Urinary bladder (tissue), 4 donors: ENCODE measurements around the gene INPP4B. TPM values are rescaled to one million over a fixed set of nuclear protein-coding genes. Genes with fewer than 3 reads are reported as not detected.
A peak's percentile ranks its signal among the peaks of the same experiment; 100 is the strongest.

ENCODE experiments used
- DNase-seq: peaks from one replicate; pipeline ENCODE4 v3.0.0-alpha.2; 2015; ENCODE audit errors: extremely low spot score
- H3K27ac ChIP-seq: one replicate; pipeline ENCODE4 v1.5.1; 2013; ENCODE audit warnings: low read depth, mild to moderate bottlenecking, moderate library complexity
- H3K36me3 ChIP-seq: one replicate; pipeline ENCODE4 v1.6.1; 2013; ENCODE audit warnings: mild to moderate bottlenecking, moderate library complexity; ENCODE audit not compliant: insufficient read depth
- H3K4me1 ChIP-seq: one replicate; pipeline ENCODE4 v1.6.1; 2013; ENCODE audit warnings: mild to moderate bottlenecking, moderate library complexity; ENCODE audit not compliant: insufficient read depth
- H3K4me3 ChIP-seq: one replicate; pipeline ENCODE4 v1.5.1; 2013; ENCODE audit warnings: low read depth, low read length
- WGBS: extraction: QIAGEN DNeasy Blood & Tissue Kit; methylation state at CpG from one replicate; pipeline ENCODE4 v1.1.7; 2013; 5-methylcytosine and 5-hydroxymethylcytosine counted together
- polyA plus RNA-seq: library from polyadenylated mRNA; stranded (reverse); fragments of 200-250 nt; gene quantifications from one replicate; pipeline ENCODE4 v1.2.3, GENCODE V29; 2013
- total RNA-seq: library from RNA; depleted of rRNA; stranded (reverse); fragments of >200 nt; gene quantifications from one replicate; pipeline ENCODE4 v1.2.3, GENCODE V29; 2014
- donor health status: healthy with polysubstance abuse.
- donor health status: healthy.

Gene INPP4B
- total and polyA plus RNA-seq, 2 donors, result 4.7 to 53.9 TPM

- Histone ChIP-seq H3K36me3 (no peaks in the 10 kb centered on the region), H3K4me3 (no peak overlapping the region), H3K27ac (no peak overlapping the region), H3K4me1 (no peaks in the 10 kb centered on the region)
- no peak for DNase-seq
- WGBS, result 55% methylated on average over 2 of the region's 2 CpGs
These were observed 553.9 kb downstream of the INPP4B start for GRCh38 chr4:142292231-142292630.

GRCh38 chr4:142291299-142292050, 554.6 kb downstream of the INPP4B start:
- Histone ChIP-seq H3K4me1 (no peaks in the 10 kb centered on the region), H3K27ac (no peak overlapping the region), H3K36me3 (no peaks in the 10 kb centered on the region), H3K4me3 (no peak overlapping the region)
- WGBS, result 76% methylated on average over 5 of the region's 5 CpGs
- DNase-seq, result no peak

GRCh38 chr4:142287371-142287770, 558.7 kb downstream of the INPP4B start:
- WGBS, result 93% methylated on average over 8 of the region's 8 CpGs
- Histone ChIP-seq H3K4me3 (no peak overlapping the region), H3K36me3 (no peaks in the 10 kb centered on the region), H3K4me1 (no peaks in the 10 kb centered on the region), H3K27ac (no peak overlapping the region)
- DNase-seq, result no peak

- Histone ChIP-seq H3K36me3 (no peaks in the 10 kb centered on the region), H3K27ac (no peak overlapping the region), H3K4me1 (no peaks in the 10 kb centered on the region), H3K4me3 (no peak overlapping the region)
- no peak for DNase-seq
These were observed 560.9 kb downstream of the INPP4B start for GRCh38 chr4:142285222-142285583.

GRCh38 chr4:142284402-142285221, 561.5 kb downstream of the INPP4B start:
- no peak overlapping the region for H3K27ac ChIP-seq
- no peaks in the 10 kb centered on the region for H3K4me1 ChIP-seq
- H3K4me3 ChIP-seq, result no peak overlapping the region
- no peaks in the 10 kb centered on the region for H3K36me3 ChIP-seq
- no peak for DNase-seq
- WGBS, result 89% methylated on average over 9 of the region's 9 CpGs

- WGBS, result 29% methylated on average over 2 of the region's 2 CpGs
- no peak overlapping the region for H3K27ac ChIP-seq
- H3K4me1 ChIP-seq, result no peaks in the 10 kb centered on the region
- no peaks in the 10 kb centered on the region for H3K36me3 ChIP-seq
- no peak for DNase-seq
- H3K4me3 ChIP-seq, result no peak overlapping the region
These were observed 563.1 kb downstream of the INPP4B start for GRCh38 chr4:142282870-142283431.

GRCh38 chr4:142281999-142282398, 564.1 kb downstream of the INPP4B start:
- no peaks in the 10 kb centered on the region for H3K4me1 ChIP-seq
- H3K4me3 ChIP-seq, result no peak overlapping the region
- no peak for DNase-seq
- WGBS, result 89% methylated on average over 1 of the region's 1 CpG
- no peaks in the 10 kb centered on the region for H3K36me3 ChIP-seq
- no peak overlapping the region for H3K27ac ChIP-seq

GRCh38 chr4:142278663-142279062, 567.4 kb downstream of the INPP4B start:
- Histone ChIP-seq H3K27ac (no peak overlapping the region), H3K4me1 (no peaks in the 10 kb centered on the region), H3K36me3 (no peaks in the 10 kb centered on the region), H3K4me3 (no peak overlapping the region)
- DNase-seq, result no peak

GRCh38 chr4:142278171-142278570, 567.9 kb downstream of the INPP4B start:
- H3K4me1 ChIP-seq, result no peaks in the 10 kb centered on the region
- 96% methylated on average over 1 of the region's 1 CpG for WGBS
- no peak overlapping the region for H3K4me3 ChIP-seq
- no peaks in the 10 kb centered on the region for H3K36me3 ChIP-seq
- no peak for DNase-seq
- H3K27ac ChIP-seq, result no peak overlapping the region

GRCh38 chr4:142274137-142274536, 572.0 kb downstream of the INPP4B start:
- H3K4me1 ChIP-seq, result no peaks in the 10 kb centered on the region
- H3K36me3 ChIP-seq, result no peaks in the 10 kb centered on the region
- no peak for DNase-seq
- H3K4me3 ChIP-seq, result no peak overlapping the region
- no peak overlapping the region for H3K27ac ChIP-seq
- WGBS, result 97% methylated on average over 1 of the region's 1 CpG

GRCh38 chr4:142272452-142272851, 573.6 kb downstream of the INPP4B start:
- DNase-seq, result no peak
- H3K4me1 ChIP-seq, result no peaks in the 10 kb centered on the region
- H3K27ac ChIP-seq, result no peak overlapping the region
- H3K4me3 ChIP-seq, result no peak overlapping the region
- H3K36me3 ChIP-seq, result no peaks in the 10 kb centered on the region

GRCh38 chr4:142271832-142272231, 574.3 kb downstream of the INPP4B start:
- no peak for DNase-seq
- no peak overlapping the region for H3K4me3 ChIP-seq
- no peaks in the 10 kb centered on the region for H3K36me3 ChIP-seq
- WGBS, result 58% methylated on average over 3 of the region's 3 CpGs
- H3K27ac ChIP-seq, result no peak overlapping the region
- H3K4me1 ChIP-seq, result no peaks in the 10 kb centered on the region

- no peak for DNase-seq
- no peak overlapping the region for H3K27ac ChIP-seq
- H3K4me3 ChIP-seq, result no peak overlapping the region
- WGBS, result 87% methylated on average over 3 of the region's 3 CpGs
- no peaks in the 10 kb centered on the region for H3K36me3 ChIP-seq
- no peaks in the 10 kb centered on the region for H3K4me1 ChIP-seq
These were observed 579.0 kb downstream of the INPP4B start for GRCh38 chr4:142267101-142267500.

GRCh38 chr4:142265946-142266345, 580.2 kb downstream of the INPP4B start:
- Histone ChIP-seq H3K4me1 (no peaks in the 10 kb centered on the region), H3K4me3 (no peak overlapping the region), H3K36me3 (no peaks in the 10 kb centered on the region), H3K27ac (peak overlapping the region; percentile 23)
- 92% methylated on average over 2 of the region's 2 CpGs for WGBS
- no peak for DNase-seq
